ENCODE data around the gene IL24.

IL24 gene

DNA sequence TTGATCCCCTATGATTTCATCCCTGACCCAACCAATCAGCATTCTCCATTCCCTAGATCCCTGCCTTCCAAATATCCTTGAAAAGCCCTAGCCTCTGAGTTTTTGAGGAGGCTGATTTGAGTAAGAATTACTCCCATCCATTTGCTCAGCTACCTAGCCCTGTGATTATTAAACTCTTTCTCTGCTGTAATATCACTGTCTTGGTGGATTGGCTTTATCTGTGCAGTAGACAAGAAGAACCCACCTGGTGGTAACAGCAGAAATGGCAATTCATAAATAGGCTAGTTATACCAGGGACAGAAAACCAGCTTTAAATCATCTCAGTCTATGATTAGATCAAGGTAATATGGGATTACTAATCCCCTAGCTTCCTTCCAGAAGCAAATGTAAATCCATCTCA lies 18.8 kb upstream of the IL24 start:
- ATAC-seq (ENCODE audit: insufficient read depth, low read depth) (no peak), DNase-seq (no peak)
- no peaks in the 10 kb centered on the region for H3K27me3 ChIP-seq (ENCODE audit: insufficient read depth, low read length, poor library complexity)

DNA sequence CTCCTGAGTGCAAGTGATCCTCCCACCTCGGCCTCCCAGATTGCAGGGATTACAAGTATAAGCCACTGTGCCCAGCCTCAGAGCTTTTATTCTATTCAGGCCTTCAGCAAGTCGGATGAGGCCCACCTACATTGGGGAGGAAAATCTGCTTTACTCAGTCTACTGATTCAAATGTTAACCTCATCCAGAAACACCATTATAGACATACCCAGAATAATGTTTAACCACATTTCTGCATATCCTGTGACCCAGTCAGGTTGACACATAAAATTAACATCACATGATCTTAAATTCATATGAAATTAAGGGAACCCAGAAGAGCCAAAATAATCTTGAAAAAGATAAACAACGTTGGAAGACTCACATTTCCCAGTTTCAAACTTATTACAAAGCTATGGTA lies 16.9 kb upstream of the IL24 start:
- Histone ChIP-seq H3K9ac (ENCODE audit: low read depth, low read length) (no peak overlapping the region), H2AFZ (ENCODE audit: low read depth, low read length) (no peak overlapping the region), H3K4me3 (ENCODE audit: low read depth in 1 of 2, low read length in 2 of 2) (no peak overlapping the region), H3K27me3 (ENCODE audit: insufficient read depth, low read length, poor library complexity) (no peaks in the 10 kb centered on the region), H3K9me3 (ENCODE audit: insufficient read depth, low read length, severe bottlenecking) (peaks cover 9% of the 10 kb centered on the region), H3K36me3 (ENCODE audit: insufficient read depth, low read length) (no peaks in the 10 kb centered on the region), H3K79me2 (ENCODE audit: insufficient read depth, low read length) (no peaks in the 10 kb centered on the region), H4K20me1 (ENCODE audit: insufficient read depth, low read length) (no peaks in the 10 kb centered on the region), H3K27ac (ENCODE audit: low read length) (no peak overlapping the region), H3K4me2 (ENCODE audit: insufficient read depth, low read length) (no peak overlapping the region), H3K4me1 (ENCODE audit: insufficient read depth, low read length) (no peaks in the 10 kb centered on the region)
- DNase-seq = no peak
- TF ChIP-seq, protein P1, sequence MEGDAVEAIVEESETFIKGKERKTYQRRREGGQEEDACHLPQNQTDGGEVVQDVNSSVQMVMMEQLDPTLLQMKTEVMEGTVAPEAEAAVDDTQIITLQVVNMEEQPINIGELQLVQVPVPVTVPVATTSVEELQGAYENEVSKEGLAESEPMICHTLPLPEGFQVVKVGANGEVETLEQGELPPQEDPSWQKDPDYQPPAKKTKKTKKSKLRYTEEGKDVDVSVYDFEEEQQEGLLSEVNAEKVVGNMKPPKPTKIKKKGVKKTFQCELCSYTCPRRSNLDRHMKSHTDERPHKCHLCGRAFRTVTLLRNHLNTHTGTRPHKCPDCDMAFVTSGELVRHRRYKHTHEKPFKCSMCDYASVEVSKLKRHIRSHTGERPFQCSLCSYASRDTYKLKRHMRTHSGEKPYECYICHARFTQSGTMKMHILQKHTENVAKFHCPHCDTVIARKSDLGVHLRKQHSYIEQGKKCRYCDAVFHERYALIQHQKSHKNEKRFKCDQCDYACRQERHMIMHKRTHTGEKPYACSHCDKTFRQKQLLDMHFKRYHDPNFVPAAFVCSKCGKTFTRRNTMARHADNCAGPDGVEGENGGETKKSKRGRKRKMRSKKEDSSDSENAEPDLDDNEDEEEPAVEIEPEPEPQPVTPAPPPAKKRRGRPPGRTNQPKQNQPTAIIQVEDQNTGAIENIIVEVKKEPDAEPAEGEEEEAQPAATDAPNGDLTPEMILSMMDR (IDR thresholded peaks at IDR 0.05; ENCODE audit: borderline replicate concordance, extremely low read depth, low read length, poor library complexity, severe bottlenecking) = no peak
- TF ChIP-seq EZH2 (IDR thresholded peaks at IDR 0.05; ENCODE audit: borderline replicate concordance, low read depth, low read length, severe bottlenecking) = no peak
- no peak for ATAC-seq (ENCODE audit: insufficient read depth, low read depth)

More for the DNA sequence above, 18.8 kb upstream of the IL24 start:
- Histone ChIP-seq H3K4me1 (ENCODE audit: insufficient read depth, low read length) (no peaks in the 10 kb centered on the region), H3K27ac (ENCODE audit: low read length) (no peak overlapping the region), H4K20me1 (ENCODE audit: insufficient read depth, low read length) (no peaks in the 10 kb centered on the region), H3K4me3 (ENCODE audit: low read depth in 1 of 2, low read length in 2 of 2) (no peak overlapping the region), H2AFZ (ENCODE audit: low read depth, low read length) (no peak overlapping the region), H3K9ac (ENCODE audit: low read depth, low read length) (no peak overlapping the region), H3K4me2 (ENCODE audit: insufficient read depth, low read length) (no peak overlapping the region), H3K36me3 (ENCODE audit: insufficient read depth, low read length) (no peaks in the 10 kb centered on the region), H3K79me2 (ENCODE audit: insufficient read depth, low read length) (no peaks in the 10 kb centered on the region), H3K9me3 (ENCODE audit: insufficient read depth, low read length, severe bottlenecking) (peaks cover 9% of the 10 kb centered on the region)
- TF ChIP-seq EZH2 (IDR thresholded peaks at IDR 0.05; ENCODE audit: borderline replicate concordance, low read depth, low read length, severe bottlenecking) = no peak
- TF ChIP-seq, protein P1 (IDR thresholded peaks at IDR 0.05; ENCODE audit: borderline replicate concordance, extremely low read depth, low read length, poor library complexity, severe bottlenecking) = peak; percentile 37

DNA sequence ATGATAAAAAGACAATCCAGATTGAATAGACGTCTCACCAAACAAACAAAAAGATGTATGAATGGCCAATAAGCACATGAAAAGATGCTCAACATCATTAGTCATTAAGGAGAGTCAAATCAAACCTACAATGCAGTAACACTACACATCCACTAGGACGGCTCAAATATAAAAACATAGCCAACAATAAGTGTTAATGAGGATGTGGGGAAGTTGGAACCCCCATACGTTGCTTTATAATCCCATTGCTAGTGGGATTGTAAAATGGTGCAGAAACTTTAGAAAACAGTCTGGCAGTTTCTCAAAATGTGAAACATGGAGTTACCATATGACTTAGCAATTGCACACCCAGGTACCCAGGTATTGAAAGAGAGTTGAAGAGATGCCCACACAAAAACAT lies 14.7 kb upstream of the IL24 start:
- TF ChIP-seq, protein P1 (IDR thresholded peaks at IDR 0.05; ENCODE audit: borderline replicate concordance, extremely low read depth, low read length, poor library complexity, severe bottlenecking) = peak; percentile 33
- TF ChIP-seq EZH2 (IDR thresholded peaks at IDR 0.05; ENCODE audit: borderline replicate concordance, low read depth, low read length, severe bottlenecking) = no peak
- Histone ChIP-seq H3K27me3 (ENCODE audit: insufficient read depth, low read length, poor library complexity) (no peaks in the 10 kb centered on the region), H2AFZ (ENCODE audit: low read depth, low read length) (no peak overlapping the region), H3K4me3 (ENCODE audit: low read depth in 1 of 2, low read length in 2 of 2) (no peak overlapping the region), H3K36me3 (ENCODE audit: insufficient read depth, low read length) (no peaks in the 10 kb centered on the region), H3K4me2 (ENCODE audit: insufficient read depth, low read length) (no peak overlapping the region), H4K20me1 (ENCODE audit: insufficient read depth, low read length) (no peaks in the 10 kb centered on the region), H3K4me1 (ENCODE audit: insufficient read depth, low read length) (no peaks in the 10 kb centered on the region), H3K9me3 (ENCODE audit: insufficient read depth, low read length, severe bottlenecking) (peaks cover 9% of the 10 kb centered on the region), H3K79me2 (ENCODE audit: insufficient read depth, low read length) (no peaks in the 10 kb centered on the region), H3K27ac (ENCODE audit: low read length) (no peak overlapping the region), H3K9ac (ENCODE audit: low read depth, low read length) (no peak overlapping the region)
- no peak for DNase-seq
- no peak for ATAC-seq (ENCODE audit: insufficient read depth, low read depth)

DNA sequence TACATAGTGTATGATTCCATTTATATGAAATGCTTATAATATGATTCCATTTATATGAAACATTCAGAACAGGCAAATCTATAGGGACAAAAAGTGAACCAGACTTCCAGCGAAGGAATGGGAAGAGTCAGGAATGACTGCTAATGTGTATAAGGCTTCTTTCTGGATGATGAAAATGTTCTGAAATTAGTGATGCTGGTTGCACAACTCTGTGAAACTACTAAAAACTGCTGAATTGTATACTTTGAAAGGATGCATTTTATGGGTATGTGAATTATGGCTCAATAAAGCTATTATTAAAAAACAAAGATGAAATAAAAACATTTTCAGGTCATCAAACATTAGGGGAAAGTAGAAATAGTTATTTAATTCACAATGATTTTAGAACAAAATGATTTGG lies 14.1 kb upstream of the IL24 start:
- Histone ChIP-seq H3K79me2 (ENCODE audit: insufficient read depth, low read length) (no peaks in the 10 kb centered on the region), H3K4me3 (ENCODE audit: low read depth in 1 of 2, low read length in 2 of 2) (no peak overlapping the region), H3K27me3 (ENCODE audit: insufficient read depth, low read length, poor library complexity) (no peaks in the 10 kb centered on the region), H3K4me1 (ENCODE audit: insufficient read depth, low read length) (no peaks in the 10 kb centered on the region), H3K4me2 (ENCODE audit: insufficient read depth, low read length) (no peak overlapping the region), H3K36me3 (ENCODE audit: insufficient read depth, low read length) (no peaks in the 10 kb centered on the region), H2AFZ (ENCODE audit: low read depth, low read length) (no peak overlapping the region), H3K9me3 (ENCODE audit: insufficient read depth, low read length, severe bottlenecking) (peaks cover 6% of the 10 kb centered on the region), H3K9ac (ENCODE audit: low read depth, low read length) (no peak overlapping the region), H3K27ac (ENCODE audit: low read length) (no peak overlapping the region), H4K20me1 (ENCODE audit: insufficient read depth, low read length) (no peaks in the 10 kb centered on the region)
- no peak for DNase-seq
- no peak for ATAC-seq (ENCODE audit: insufficient read depth, low read depth)
- no peak for TF ChIP-seq EZH2 (IDR thresholded peaks at IDR 0.05; ENCODE audit: borderline replicate concordance, low read depth, low read length, severe bottlenecking)
- TF ChIP-seq, protein P1 (IDR thresholded peaks at IDR 0.05; ENCODE audit: borderline replicate concordance, extremely low read depth, low read length, poor library complexity, severe bottlenecking) = no peak
